C4-2B (cell line): ENCODE measurements around the gene OR4D11.
"Not testable (repeated sequence)": the region's sequence is repeated elsewhere in the genome, so short reads cannot be mapped to it uniquely, and the experiment has no call there.

ENCODE experiments used
- H3K27ac ChIP-seq: fragments of 450-650 bp; 2 replicates; pipeline ENCODE4 v1.5.1; 2017
- CTCF ChIP-seq: fragments of 450-650 bp; conservative IDR thresholded peaks from 2 replicates; pipeline ENCODE4 v1.5.1; 2017; ENCODE audit warnings: mild to moderate bottlenecking
- ZFX ChIP-seq: fragments of 450-650 bp; IDR thresholded peaks from 2 replicates; pipeline ENCODE4 v1.6.1; 2017

OR4D11 gene

GRCh38 chr11:59532620-59533019 is 29.2 kb downstream of the OR4D11 start:
- no peak overlapping the region for H3K27ac ChIP-seq
- TF ChIP-seq CTCF = no peak

- TF ChIP-seq CTCF (no peak), ZFX (no peak)
- no peak overlapping the region for H3K27ac ChIP-seq
Observed at GRCh38 chr11:59534676-59535075, 31.3 kb downstream of the OR4D11 start.

GRCh38 chr11:59542142-59542810 is 38.9 kb downstream of the OR4D11 start:
- TF ChIP-seq CTCF = no peak
- TF ChIP-seq ZFX = no peak

GRCh38 chr11:59543713-59544112 is 40.3 kb downstream of the OR4D11 start:
- not testable (repeated sequence) for H3K27ac ChIP-seq

More at GRCh38 chr11:59542142-59542810, 38.9 kb downstream of the OR4D11 start:
- H3K27ac ChIP-seq = no peak overlapping the region

GRCh38 chr11:59544869-59545178 is 41.4 kb downstream of the OR4D11 start:
- H3K27ac ChIP-seq = no peak overlapping the region
- TF ChIP-seq CTCF (no peak), ZFX (no peak)

- no peak overlapping the region for H3K27ac ChIP-seq
- TF ChIP-seq CTCF = no peak
- TF ChIP-seq ZFX = no peak
Observed at GRCh38 chr11:59545179-59546020, 42.0 kb downstream of the OR4D11 start.

DNA sequence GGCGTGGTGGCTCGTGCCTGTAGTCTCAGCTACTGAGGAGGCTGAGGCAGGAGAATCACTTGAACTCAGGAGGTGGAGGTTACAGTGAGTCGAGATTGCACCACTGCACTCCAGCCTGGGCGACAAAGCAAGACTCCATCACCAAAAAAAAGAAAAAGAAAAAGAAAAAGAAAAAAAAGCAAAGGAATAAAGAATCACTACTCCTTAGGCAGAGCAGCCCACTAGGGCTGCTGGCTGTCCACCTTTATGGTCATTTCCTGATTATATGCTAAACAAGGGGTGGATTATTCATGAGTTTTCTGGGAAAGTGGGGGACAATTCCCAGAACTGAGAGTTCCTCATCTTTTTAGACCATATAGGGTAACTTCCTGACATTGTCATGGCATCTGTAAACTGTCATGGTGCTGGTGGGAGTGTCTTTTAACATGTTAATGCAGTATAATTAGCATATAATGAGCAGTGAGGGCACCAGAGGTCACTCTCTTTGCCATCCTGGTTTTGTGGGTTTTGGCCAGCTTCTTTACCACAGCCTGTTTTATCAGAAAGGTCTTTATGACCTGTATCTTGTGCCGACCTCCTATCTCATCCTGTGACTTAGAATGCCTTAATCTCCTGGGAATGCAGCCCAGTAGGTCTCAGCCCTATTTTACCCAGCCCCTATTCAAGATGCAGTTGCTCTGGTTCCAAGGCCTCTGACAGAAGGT is 44.4 kb downstream of the OR4D11 start:
- not testable (repeated sequence) for H3K27ac ChIP-seq

DNA sequence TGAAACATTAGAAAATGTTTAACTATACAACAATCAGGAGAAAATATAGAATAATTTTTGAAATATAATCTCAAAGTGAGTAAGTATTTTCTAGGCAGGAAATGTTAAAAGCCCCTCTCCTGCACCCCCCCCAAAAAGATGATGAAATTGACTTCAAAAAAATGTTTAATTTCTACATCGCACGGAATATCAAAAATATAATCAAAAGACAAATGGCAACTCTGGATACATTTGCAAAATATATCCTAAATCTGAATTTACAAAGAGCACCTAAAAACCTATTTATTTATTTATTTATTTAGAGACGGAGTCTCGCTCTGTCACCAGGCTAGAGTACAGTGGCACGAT is 44.9 kb downstream of the OR4D11 start:
- no peak overlapping the region for H3K27ac ChIP-seq

More for the DNA sequence above, 44.9 kb downstream of the OR4D11 start:
- TF ChIP-seq CTCF = no peak
- TF ChIP-seq ZFX = no peak
